GM19468 (cell line): ENCODE data around the gene DUSP22.
"Not testable (repeated sequence)": the region's sequence is repeated elsewhere in the genome, so short reads cannot be mapped to it uniquely, and the experiment has no call there.

Experiments used
- ATAC-seq: cut with Tn5 transposase; IDR thresholded peaks from one replicate; pipeline ENCODE4 v1.9.1; 2021; ENCODE audit warnings: mild to moderate bottlenecking, moderate library complexity, moderate number of reproducible peaks; ENCODE audit not compliant: unreplicated experiment; ENCODE audit errors: extremely low read depth

Gene DUSP22

GRCh38 chr6:359261-360035 lies 67.2 kb downstream of the DUSP22 start:
- no peak for ATAC-seq

- no peak for ATAC-seq
Measured at GRCh38 chr6:360349-360748, 68.1 kb downstream of the DUSP22 start.

GRCh38 chr6:360764-361373 lies 68.6 kb downstream of the DUSP22 start:
- no peak for ATAC-seq

GRCh38 chr6:361411-362132 lies 69.3 kb downstream of the DUSP22 start:
- no peak for ATAC-seq

GRCh38 chr6:362231-362923 lies 70.1 kb downstream of the DUSP22 start:
- ATAC-seq = no peak

GRCh38 chr6:362924-363249 lies 70.6 kb downstream of the DUSP22 start:
- ATAC-seq = no peak

- no peak for ATAC-seq
Measured at GRCh38 chr6:363291-363690, 71.0 kb downstream of the DUSP22 start.

- ATAC-seq = no peak
Measured at GRCh38 chr6:363909-364308, 71.6 kb downstream of the DUSP22 start.

GRCh38 chr6:364609-365540 lies 72.6 kb downstream of the DUSP22 start:
- ATAC-seq = peak; percentile 18

GRCh38 chr6:365835-366234 lies 73.5 kb downstream of the DUSP22 start:
- ATAC-seq = no peak

- no peak for ATAC-seq
Measured at GRCh38 chr6:366389-367297, 74.4 kb downstream of the DUSP22 start.

GRCh38 chr6:367298-367794 lies 75.1 kb downstream of the DUSP22 start:
- no peak for ATAC-seq

GRCh38 chr6:367891-368630 lies 75.8 kb downstream of the DUSP22 start:
- ATAC-seq = no peak

GRCh38 chr6:369559-370431 lies 77.5 kb downstream of the DUSP22 start:
- ATAC-seq = no peak

GRCh38 chr6:370555-370954 lies 78.3 kb downstream of the DUSP22 start:
- no peak for ATAC-seq

- not testable (repeated sequence) for ATAC-seq
Measured at GRCh38 chr6:371851-372250, 79.6 kb downstream of the DUSP22 start.

- ATAC-seq = no peak
Measured at GRCh38 chr6:372336-372911, 80.1 kb downstream of the DUSP22 start.
